Measurements from ENCODE around the gene OR12D1.

OR12D1 gene

DNA sequence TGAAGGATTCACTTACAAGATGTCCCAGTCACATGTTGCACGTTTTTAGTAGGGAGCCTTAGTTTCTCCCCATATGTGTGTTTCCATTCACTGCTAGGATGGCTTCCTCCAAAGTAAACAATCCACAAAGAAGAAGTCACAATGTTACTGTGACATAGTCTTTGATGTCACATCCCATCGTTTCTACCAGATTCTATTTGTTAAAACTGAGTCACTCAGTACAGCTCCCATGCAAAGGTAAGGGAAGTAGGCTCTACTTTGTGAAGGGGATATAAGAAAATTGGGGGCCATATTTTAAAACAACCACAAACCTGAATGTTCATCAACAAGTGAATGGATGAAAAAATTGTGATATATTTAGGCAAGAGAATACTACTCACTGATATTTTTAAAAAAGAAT, 42.2 kb downstream of the OR12D1 start, which contains the start of the genes OR11A1 and OR2H1:
OR11A1 (minus strand) TSS at position 101 of the 400 bp plus-strand sequence. CDS start 29,430 bp downstream, outside the sequence.
OR2H1 (plus strand) TSS at position 185 of the 400 bp plus-strand sequence. CDS start 4,615 bp downstream, outside the sequence.
- Histone ChIP-seq H3K36me3 (ENCODE audit: insufficient read depth, low read length) (no peaks in the 10 kb centered on the region), H3K79me2 (ENCODE audit: insufficient read depth, low read length) (no peaks in the 10 kb centered on the region), H3K4me1 (ENCODE audit: insufficient read depth, low read length) (no peaks in the 10 kb centered on the region), H4K20me1 (ENCODE audit: insufficient read depth, low read length) (no peaks in the 10 kb centered on the region), H3K27ac (ENCODE audit: low read length) (no peak within 1 kb of the TSS), H3K9me3 (ENCODE audit: insufficient read depth, low read length, severe bottlenecking) (no peaks in the 10 kb centered on the region), H3K4me3 (ENCODE audit: low read depth in 1 of 2, low read length in 2 of 2) (no peak within 1 kb of the TSS), H3K4me2 (ENCODE audit: insufficient read depth, low read length) (no peak within 1 kb of the TSS), H3K27me3 (ENCODE audit: insufficient read depth, low read length, poor library complexity) (peaks cover 2% of the 10 kb centered on the region), H3K9ac (ENCODE audit: low read depth, low read length) (no peak within 1 kb of the TSS), H2AFZ (ENCODE audit: low read depth, low read length) (no peak within 1 kb of the TSS)
- TF ChIP-seq EZH2 (IDR thresholded peaks at IDR 0.05; ENCODE audit: borderline replicate concordance, low read depth, low read length, severe bottlenecking): no peak
- TF ChIP-seq, protein P1, sequence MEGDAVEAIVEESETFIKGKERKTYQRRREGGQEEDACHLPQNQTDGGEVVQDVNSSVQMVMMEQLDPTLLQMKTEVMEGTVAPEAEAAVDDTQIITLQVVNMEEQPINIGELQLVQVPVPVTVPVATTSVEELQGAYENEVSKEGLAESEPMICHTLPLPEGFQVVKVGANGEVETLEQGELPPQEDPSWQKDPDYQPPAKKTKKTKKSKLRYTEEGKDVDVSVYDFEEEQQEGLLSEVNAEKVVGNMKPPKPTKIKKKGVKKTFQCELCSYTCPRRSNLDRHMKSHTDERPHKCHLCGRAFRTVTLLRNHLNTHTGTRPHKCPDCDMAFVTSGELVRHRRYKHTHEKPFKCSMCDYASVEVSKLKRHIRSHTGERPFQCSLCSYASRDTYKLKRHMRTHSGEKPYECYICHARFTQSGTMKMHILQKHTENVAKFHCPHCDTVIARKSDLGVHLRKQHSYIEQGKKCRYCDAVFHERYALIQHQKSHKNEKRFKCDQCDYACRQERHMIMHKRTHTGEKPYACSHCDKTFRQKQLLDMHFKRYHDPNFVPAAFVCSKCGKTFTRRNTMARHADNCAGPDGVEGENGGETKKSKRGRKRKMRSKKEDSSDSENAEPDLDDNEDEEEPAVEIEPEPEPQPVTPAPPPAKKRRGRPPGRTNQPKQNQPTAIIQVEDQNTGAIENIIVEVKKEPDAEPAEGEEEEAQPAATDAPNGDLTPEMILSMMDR (IDR thresholded peaks at IDR 0.05; ENCODE audit: borderline replicate concordance, extremely low read depth, low read length, poor library complexity, severe bottlenecking): no peak
- DNase-seq (no peak), ATAC-seq (ENCODE audit: insufficient read depth, low read depth) (no peak)

DNA sequence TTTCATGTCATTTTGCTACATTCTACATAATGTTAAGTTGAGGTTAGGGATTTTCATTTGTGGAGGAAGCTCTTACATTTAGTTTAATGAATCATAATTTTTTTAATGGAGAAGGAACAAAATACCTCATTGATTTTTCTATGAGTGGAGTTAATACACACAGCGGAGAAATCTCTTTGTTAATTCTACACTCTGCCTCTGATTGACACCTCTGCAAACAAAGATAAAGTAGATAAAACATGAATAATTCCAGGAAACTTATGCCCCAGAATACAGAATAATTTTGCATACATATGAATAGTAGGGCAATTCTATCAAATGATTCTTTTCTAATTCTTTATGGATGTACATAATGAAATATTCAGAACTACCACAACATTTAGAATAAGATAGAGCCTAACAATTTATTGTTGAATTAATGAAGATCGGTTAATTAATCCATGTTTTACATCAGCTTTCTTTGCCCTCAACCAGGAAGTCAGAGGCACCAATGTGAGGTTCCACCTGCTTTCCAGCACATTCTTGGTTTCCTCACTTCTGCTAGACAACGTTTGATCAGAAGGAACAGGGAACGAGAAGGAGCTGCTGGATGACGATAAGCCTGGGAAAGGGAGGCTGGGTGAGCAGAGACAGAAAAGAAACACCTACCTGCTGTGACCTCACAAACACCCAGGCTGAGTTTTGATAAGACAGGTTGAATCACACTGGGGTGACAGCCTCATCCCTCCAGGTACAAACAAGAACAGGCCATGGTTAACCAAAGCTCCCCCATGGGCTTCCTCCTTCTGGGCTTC, 46.5 kb downstream of the OR12D1 start:
- TF ChIP-seq, protein P1 (IDR thresholded peaks at IDR 0.05; ENCODE audit: borderline replicate concordance, extremely low read depth, low read length, poor library complexity, severe bottlenecking): no peak
- TF ChIP-seq EZH2 (IDR thresholded peaks at IDR 0.05; ENCODE audit: borderline replicate concordance, low read depth, low read length, severe bottlenecking): no peak
- Histone ChIP-seq H3K79me2 (ENCODE audit: insufficient read depth, low read length) (no peaks in the 10 kb centered on the region), H3K9ac (ENCODE audit: low read depth, low read length) (no peak overlapping the region), H3K4me1 (ENCODE audit: insufficient read depth, low read length) (no peaks in the 10 kb centered on the region), H4K20me1 (ENCODE audit: insufficient read depth, low read length) (no peaks in the 10 kb centered on the region), H3K4me2 (ENCODE audit: insufficient read depth, low read length) (no peak overlapping the region), H3K27ac (ENCODE audit: low read length) (no peak overlapping the region), H3K9me3 (ENCODE audit: insufficient read depth, low read length, severe bottlenecking) (no peaks in the 10 kb centered on the region), H2AFZ (ENCODE audit: low read depth, low read length) (no peak overlapping the region), H3K36me3 (ENCODE audit: insufficient read depth, low read length) (no peaks in the 10 kb centered on the region), H3K27me3 (ENCODE audit: insufficient read depth, low read length, poor library complexity) (no peaks in the 10 kb centered on the region), H3K4me3 (ENCODE audit: low read depth in 1 of 2, low read length in 2 of 2) (no peak overlapping the region)
- no peak for DNase-seq
- no peak for ATAC-seq (ENCODE audit: insufficient read depth, low read depth)

DNA sequence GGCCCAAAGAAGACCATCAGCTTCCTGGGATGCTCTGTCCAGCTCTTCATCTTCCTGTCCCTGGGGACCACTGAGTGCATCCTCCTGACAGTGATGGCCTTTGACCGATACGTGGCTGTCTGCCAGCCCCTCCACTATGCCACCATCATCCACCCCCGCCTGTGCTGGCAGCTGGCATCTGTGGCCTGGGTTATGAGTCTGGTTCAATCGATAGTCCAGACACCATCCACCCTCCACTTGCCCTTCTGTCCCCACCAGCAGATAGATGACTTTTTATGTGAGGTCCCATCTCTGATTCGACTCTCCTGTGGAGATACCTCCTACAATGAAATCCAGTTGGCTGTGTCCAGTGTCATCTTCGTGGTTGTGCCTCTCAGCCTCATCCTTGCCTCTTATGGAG, 47.3 kb downstream of the OR12D1 start:
- TF ChIP-seq, protein P1 (IDR thresholded peaks at IDR 0.05; ENCODE audit: borderline replicate concordance, extremely low read depth, low read length, poor library complexity, severe bottlenecking): no peak
- TF ChIP-seq EZH2 (IDR thresholded peaks at IDR 0.05; ENCODE audit: borderline replicate concordance, low read depth, low read length, severe bottlenecking): no peak
- no peak for ATAC-seq (ENCODE audit: insufficient read depth, low read depth)
- H3K4me3 ChIP-seq (ENCODE audit: low read depth in 1 of 2, low read length in 2 of 2): no peak overlapping the region
- H4K20me1 ChIP-seq (ENCODE audit: insufficient read depth, low read length): no peaks in the 10 kb centered on the region
- H3K27me3 ChIP-seq (ENCODE audit: insufficient read depth, low read length, poor library complexity): no peaks in the 10 kb centered on the region
- H3K9ac ChIP-seq (ENCODE audit: low read depth, low read length): no peak overlapping the region
- no peaks in the 10 kb centered on the region for H3K9me3 ChIP-seq (ENCODE audit: insufficient read depth, low read length, severe bottlenecking)
- no peaks in the 10 kb centered on the region for H3K4me1 ChIP-seq (ENCODE audit: insufficient read depth, low read length)
- H3K4me2 ChIP-seq (ENCODE audit: insufficient read depth, low read length): no peak overlapping the region
- DNase-seq: no peak
- H3K36me3 ChIP-seq (ENCODE audit: insufficient read depth, low read length): no peaks in the 10 kb centered on the region
- no peak overlapping the region for H2AFZ ChIP-seq (ENCODE audit: low read depth, low read length)
- H3K27ac ChIP-seq (ENCODE audit: low read length): no peak overlapping the region
- H3K79me2 ChIP-seq (ENCODE audit: insufficient read depth, low read length): no peaks in the 10 kb centered on the region

Data from DND-41 (cell line).